Stomach (tissue), 4 donors: ENCODE results near the gene LGALS3BP.

ENCODE experiments used
- POLR2A ChIP-seq, 4 donors: fragments of 450-650 bp; IDR thresholded peaks; one replicate each; pipeline ENCODE4 v1.6.1; 2016; ENCODE audit warnings: antibody characterized with exemption in 4 of 4, control low read depth in 2 of 4, mild to moderate bottlenecking in 1 of 4, moderate library complexity in 1 of 4
- POLR2AphosphoS5 ChIP-seq, 3 donors: sonication (generic); formaldehyde crosslinking; IDR thresholded peaks; one replicate each; pipeline ENCODE4 v1.6.1; 2016; ENCODE audit warnings: antibody characterized with exemption in 3 of 3
- TF ChIP-seq, protein P1 (sequence below), 7 experiments: fragments of 450-650 bp in 4 of 7; fragments of 200-600 bp in 3 of 7; sonication (generic) in 3 of 7; IDR thresholded peaks; one replicate each; pipeline ENCODE4 v1.5.1; 2016 to 2019; ENCODE audit warnings: antibody characterized with exemption in 7 of 7, control low read depth in 2 of 7, mild to moderate bottlenecking in 1 of 7

DNA sequence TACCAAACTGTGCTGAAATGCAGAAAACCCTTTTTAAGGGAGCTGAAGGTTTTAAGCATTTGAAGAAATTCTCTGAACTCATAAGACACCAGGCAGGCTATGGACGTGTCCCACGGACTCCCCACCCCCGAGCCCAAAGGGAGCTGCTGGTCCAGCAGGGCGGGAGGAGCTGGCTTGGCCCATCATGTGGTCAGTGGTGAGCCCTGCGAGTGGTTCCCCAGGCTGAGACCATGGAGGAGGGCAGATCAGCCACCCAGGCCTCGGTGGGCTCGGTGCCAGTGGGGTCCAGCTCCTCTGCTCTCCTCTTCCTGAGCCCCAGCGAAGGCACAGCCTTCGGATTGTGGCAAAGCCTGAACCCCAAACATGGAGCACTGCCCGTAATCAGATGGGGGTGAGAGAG is 27.0 kb downstream of the LGALS3BP start:
- TF ChIP-seq, protein P1, sequence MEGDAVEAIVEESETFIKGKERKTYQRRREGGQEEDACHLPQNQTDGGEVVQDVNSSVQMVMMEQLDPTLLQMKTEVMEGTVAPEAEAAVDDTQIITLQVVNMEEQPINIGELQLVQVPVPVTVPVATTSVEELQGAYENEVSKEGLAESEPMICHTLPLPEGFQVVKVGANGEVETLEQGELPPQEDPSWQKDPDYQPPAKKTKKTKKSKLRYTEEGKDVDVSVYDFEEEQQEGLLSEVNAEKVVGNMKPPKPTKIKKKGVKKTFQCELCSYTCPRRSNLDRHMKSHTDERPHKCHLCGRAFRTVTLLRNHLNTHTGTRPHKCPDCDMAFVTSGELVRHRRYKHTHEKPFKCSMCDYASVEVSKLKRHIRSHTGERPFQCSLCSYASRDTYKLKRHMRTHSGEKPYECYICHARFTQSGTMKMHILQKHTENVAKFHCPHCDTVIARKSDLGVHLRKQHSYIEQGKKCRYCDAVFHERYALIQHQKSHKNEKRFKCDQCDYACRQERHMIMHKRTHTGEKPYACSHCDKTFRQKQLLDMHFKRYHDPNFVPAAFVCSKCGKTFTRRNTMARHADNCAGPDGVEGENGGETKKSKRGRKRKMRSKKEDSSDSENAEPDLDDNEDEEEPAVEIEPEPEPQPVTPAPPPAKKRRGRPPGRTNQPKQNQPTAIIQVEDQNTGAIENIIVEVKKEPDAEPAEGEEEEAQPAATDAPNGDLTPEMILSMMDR (IDR thresholded peaks at IDR 0.05), result no peak
- TF ChIP-seq POLR2A (IDR thresholded peaks at IDR 0.05), result no peak
- no peak for TF ChIP-seq POLR2AphosphoS5 (IDR thresholded peaks at IDR 0.05)
